ENCODE results near the gene IRAK1BP1. TPM values are rescaled to one million over a fixed set of nuclear protein-coding genes. Genes with fewer than 3 reads are reported as not detected.

IRAK1BP1 gene
- total and polyA plus RNA-seq, 9 of the 15 experiments (the other 6 are each of a cell fraction or from before 2014, with no cell fraction given) = 1.8 to 3.7 (median 2.1) TPM

GRCh38 chr6:78925317-78925716 is 58.0 kb downstream of the IRAK1BP1 start:
- ChIA-PET CTCF (ENCODE audit: low intra/inter-chr PET ratio) (no interaction called here), POLR2A (no interaction called here)
- no peak for DNase-seq (ENCODE audit: extremely low read depth in 1 of 4, low spot score in 3 of 4)
- ATAC-seq = no peak
- H4K20me1 ChIP-seq (replicated peaks; ENCODE audit: control insufficient read depth, insufficient read depth, low read length) = no peaks in the 10 kb centered on the region
- H3K27me3 ChIP-seq (ENCODE audit: control insufficient read depth in 2 of 2, insufficient read depth in 2 of 2, low read length in 2 of 2) = no peaks in the 10 kb centered on the region
- intact Hi-C loops (cut with micrococcal nuclease) = no loop called here
- no peaks in the 10 kb centered on the region for H3K4me1 ChIP-seq (replicated peaks in 1 of 2; ENCODE audit: control insufficient read depth in 2 of 2, insufficient read depth in 2 of 2, low read length in 2 of 2)
- H3K4me3 ChIP-seq = no peak overlapping the region
- no peak for FAIRE-seq
- H3K9ac ChIP-seq (ENCODE audit: insufficient read depth in 1 of 2, low read depth in 2 of 2, low read length in 2 of 2) = no peak overlapping the region
- BruUV-seq (replicated peaks) = no TSS peak
- no peak overlapping the region for H3K27ac ChIP-seq (ENCODE audit: extremely low read depth, low read depth, low read length)
- no peaks in the 10 kb centered on the region for H3K36me3 ChIP-seq (ENCODE audit: control insufficient read depth, insufficient read depth, low read length)
- no peaks in the 10 kb centered on the region for H3K79me2 ChIP-seq (ENCODE audit: control insufficient read depth, insufficient read depth, low read length)
- no peaks in the 10 kb centered on the region for H3K9me3 ChIP-seq (replicated peaks; ENCODE audit: control insufficient read depth, insufficient read depth, low read depth, low read length)
- WGBS (ENCODE audit: insufficient coverage, low coverage, missing lambda C conversion rate) = 2% methylated on average over 3 of the region's 3 CpGs
- H2AFZ ChIP-seq (ENCODE audit: low read depth, low read length) = no peak overlapping the region
- H3K9me1 ChIP-seq (ENCODE audit: control insufficient read depth, insufficient read depth, low read length) = no peaks in the 10 kb centered on the region
- TF ChIP-seq JUN (IDR thresholded peaks at IDR 0.05; ENCODE audit: borderline replicate concordance, low read depth, low read length) (no peak), JUN (CRISPR knock-in tag; IDR thresholded peaks at IDR 0.05; ENCODE audit: borderline replicate concordance) (no peak), NFRKB (IDR thresholded peaks at IDR 0.05; ENCODE audit: low read depth) (no peak), ZNF184 (CRISPR knock-in tag; IDR thresholded peaks at IDR 0.05) (no peak), SMAD2 (IDR thresholded peaks at IDR 0.05; ENCODE audit: low read depth, low read length) (no peak), THRAP3 (IDR thresholded peaks at IDR 0.05; ENCODE audit: borderline replicate concordance) (no peak)
- H3K4me2 ChIP-seq (ENCODE audit: insufficient read depth, low read length) = no peak overlapping the region
- in situ Hi-C loops (cut with MboI) = no loop called here

- no peak for ATAC-seq
- 92% methylated on average over 2 of the region's 2 CpGs for WGBS (ENCODE audit: insufficient coverage, low coverage, missing lambda C conversion rate)
- Histone ChIP-seq H3K4me1 (replicated peaks in 1 of 2; ENCODE audit: control insufficient read depth in 2 of 2, insufficient read depth in 2 of 2, low read length in 2 of 2) (no peaks in the 10 kb centered on the region), H3K79me2 (ENCODE audit: control insufficient read depth, insufficient read depth, low read length) (no peaks in the 10 kb centered on the region; the same call in 2 of the 3 replicates), H3K36me3 (ENCODE audit: control insufficient read depth, insufficient read depth, low read length) (peaks cover 20% of the 10 kb centered on the region), H3K4me3 (no peak overlapping the region), H2AFZ (ENCODE audit: low read depth, low read length) (no peak overlapping the region), H3K4me2 (ENCODE audit: insufficient read depth, low read length) (no peak overlapping the region), H3K9ac (ENCODE audit: insufficient read depth in 1 of 2, low read depth in 2 of 2, low read length in 2 of 2) (no peak overlapping the region), H3K27ac (ENCODE audit: extremely low read depth, low read depth, low read length) (no peak overlapping the region), H3K9me3 (replicated peaks; ENCODE audit: control insufficient read depth, insufficient read depth, low read depth, low read length) (no peaks in the 10 kb centered on the region), H4K20me1 (replicated peaks; ENCODE audit: control insufficient read depth, insufficient read depth, low read length) (no peaks in the 10 kb centered on the region; the same call in 1 of the 2 replicates), H3K9me1 (ENCODE audit: control insufficient read depth, insufficient read depth, low read length) (no peaks in the 10 kb centered on the region), H3K27me3 (ENCODE audit: control insufficient read depth in 2 of 2, insufficient read depth in 2 of 2, low read length in 2 of 2) (no peaks in the 10 kb centered on the region)
- CTCF ChIA-PET (ENCODE audit: low intra/inter-chr PET ratio) = no interaction called here
- no peak for FAIRE-seq
- in situ Hi-C loops (cut with MboI) = no loop called here
- no peak for DNase-seq (ENCODE audit: extremely low read depth in 1 of 4, low spot score in 3 of 4)
- intact Hi-C loops (cut with micrococcal nuclease) = no loop called here
- BruUV-seq (replicated peaks) = no TSS peak
- POLR2A ChIA-PET = interaction anchor here (1.1 kb wide), 1 partner anchor 12 kb away, joined by 3 read pairs; no protein-coding TSS in a partner anchor
- TF ChIP-seq HDAC6 (IDR thresholded peaks at IDR 0.05; ENCODE audit: low read depth, low read length) = no peak
- no peak for TF ChIP-seq GATAD2B (IDR thresholded peaks at IDR 0.05; ENCODE audit: borderline replicate concordance)
- TF ChIP-seq ZNF830 (CRISPR knock-in tag; IDR thresholded peaks at IDR 0.05) = no peak
- TF ChIP-seq EWSR1 (IDR thresholded peaks at IDR 0.05; ENCODE audit: borderline replicate concordance, low read depth, partially characterized antibody) = no peak
- no peak for TF ChIP-seq ZNF280B (CRISPR knock-in tag; IDR thresholded peaks at IDR 0.05)
- TF ChIP-seq JUN (IDR thresholded peaks at IDR 0.05; ENCODE audit: borderline replicate concordance, low read depth, low read length) = no peak
- no peak for TF ChIP-seq JUN (CRISPR knock-in tag; IDR thresholded peaks at IDR 0.05; ENCODE audit: borderline replicate concordance)
- no peak for TF ChIP-seq DLX4 (CRISPR knock-in tag; IDR thresholded peaks at IDR 0.05)
Measured at GRCh38 chr6:78935553-78935952, 68.2 kb downstream of the IRAK1BP1 start.

All from K562 (cell line).